HG03354 (cell line): Measurements from ENCODE around the gene MPV17.
"Not testable (repeated sequence)": the region's sequence is repeated elsewhere in the genome, so short reads cannot be mapped to it uniquely, and the experiment has no call there.

Experiments used
- ATAC-seq: cut with Tn5 transposase; IDR thresholded peaks from one replicate; pipeline ENCODE4 v1.9.1; 2021; ENCODE audit warnings: mild to moderate bottlenecking; ENCODE audit not compliant: unreplicated experiment, poor library complexity, severe bottlenecking

Gene MPV17

DNA sequence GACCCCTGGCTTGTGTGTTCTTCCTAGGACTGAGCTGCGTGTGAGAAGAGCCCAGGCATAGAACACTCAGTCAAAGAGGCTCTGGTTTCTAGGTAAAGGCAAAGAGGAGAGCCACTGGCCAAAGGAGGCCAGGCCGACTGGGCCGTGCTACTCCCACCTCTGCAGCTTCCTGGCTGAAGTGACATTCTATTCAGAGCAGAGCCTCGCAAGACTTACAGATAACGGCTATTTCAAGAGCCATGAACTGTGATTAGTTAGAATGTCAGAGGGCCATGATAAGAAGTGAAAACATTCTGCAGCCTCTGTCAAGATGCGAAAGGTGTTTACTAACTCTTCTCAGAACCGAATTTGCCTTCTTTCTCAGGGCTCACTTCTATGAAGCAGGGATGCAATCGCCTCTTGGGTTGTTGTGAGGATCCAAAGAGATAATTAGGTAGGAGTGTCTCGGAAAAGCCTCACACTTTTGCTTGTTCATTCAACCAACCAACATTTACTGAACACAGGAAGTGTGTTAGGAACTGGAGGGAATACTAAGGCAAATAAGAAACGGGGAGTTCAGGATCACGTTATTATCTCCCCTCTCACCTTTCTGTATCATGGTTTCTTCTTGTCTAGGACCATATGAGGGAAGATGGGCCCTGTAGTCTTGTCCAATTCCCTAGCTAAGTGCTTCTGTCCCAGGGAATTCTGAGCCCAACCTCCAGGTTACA lies 51.1 kb downstream of the MPV17 start:
- no peak for ATAC-seq

GRCh38 chr2:27270670-27271069 lies 52.2 kb downstream of the MPV17 start:
- ATAC-seq: no peak

DNA sequence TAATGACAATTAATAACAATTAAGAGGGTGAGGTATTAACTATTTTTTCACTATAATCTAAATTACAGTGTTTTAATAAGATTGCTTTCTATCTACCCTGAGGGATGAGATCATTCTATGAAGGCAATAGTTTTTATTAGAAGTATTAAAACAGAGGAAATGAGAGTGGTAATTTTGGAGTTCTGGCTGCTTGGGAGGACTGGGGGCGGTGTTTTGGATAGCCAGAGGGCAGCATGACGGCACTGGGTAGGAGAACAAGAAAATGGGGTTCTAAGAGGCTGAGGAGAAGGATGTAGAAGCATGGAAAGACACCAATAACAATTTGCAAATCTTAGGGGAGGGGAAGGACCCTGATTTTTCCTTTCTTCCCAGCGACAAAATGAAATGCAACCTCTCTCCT lies 52.8 kb downstream of the MPV17 start:
- no peak for ATAC-seq

GRCh38 chr2:27268296-27268695 lies 54.6 kb downstream of the MPV17 start:
- ATAC-seq: not testable (repeated sequence)

DNA sequence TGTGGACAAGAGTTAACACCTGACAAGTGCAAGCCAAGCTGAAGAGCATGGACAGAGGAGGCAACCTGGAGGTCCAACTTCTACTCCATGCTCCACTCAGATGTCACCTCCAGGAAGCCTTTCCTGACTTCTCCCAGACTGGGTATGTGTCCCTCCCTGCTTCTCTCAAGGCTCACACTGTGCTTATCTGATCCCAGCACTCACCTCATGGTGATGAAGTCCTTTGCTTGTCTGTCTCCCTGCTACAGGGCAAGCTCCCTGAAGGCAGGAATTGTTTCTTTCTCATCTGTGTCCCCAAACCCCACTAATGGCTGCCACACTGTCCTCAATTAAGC lies 57.4 kb downstream of the MPV17 start:
- no peak for ATAC-seq

- no peak for ATAC-seq
These were observed 58.0 kb downstream of the MPV17 start for GRCh38 chr2:27264753-27265535.

- no peak for ATAC-seq
These were observed 58.6 kb downstream of the MPV17 start for GRCh38 chr2:27264253-27264752.

DNA sequence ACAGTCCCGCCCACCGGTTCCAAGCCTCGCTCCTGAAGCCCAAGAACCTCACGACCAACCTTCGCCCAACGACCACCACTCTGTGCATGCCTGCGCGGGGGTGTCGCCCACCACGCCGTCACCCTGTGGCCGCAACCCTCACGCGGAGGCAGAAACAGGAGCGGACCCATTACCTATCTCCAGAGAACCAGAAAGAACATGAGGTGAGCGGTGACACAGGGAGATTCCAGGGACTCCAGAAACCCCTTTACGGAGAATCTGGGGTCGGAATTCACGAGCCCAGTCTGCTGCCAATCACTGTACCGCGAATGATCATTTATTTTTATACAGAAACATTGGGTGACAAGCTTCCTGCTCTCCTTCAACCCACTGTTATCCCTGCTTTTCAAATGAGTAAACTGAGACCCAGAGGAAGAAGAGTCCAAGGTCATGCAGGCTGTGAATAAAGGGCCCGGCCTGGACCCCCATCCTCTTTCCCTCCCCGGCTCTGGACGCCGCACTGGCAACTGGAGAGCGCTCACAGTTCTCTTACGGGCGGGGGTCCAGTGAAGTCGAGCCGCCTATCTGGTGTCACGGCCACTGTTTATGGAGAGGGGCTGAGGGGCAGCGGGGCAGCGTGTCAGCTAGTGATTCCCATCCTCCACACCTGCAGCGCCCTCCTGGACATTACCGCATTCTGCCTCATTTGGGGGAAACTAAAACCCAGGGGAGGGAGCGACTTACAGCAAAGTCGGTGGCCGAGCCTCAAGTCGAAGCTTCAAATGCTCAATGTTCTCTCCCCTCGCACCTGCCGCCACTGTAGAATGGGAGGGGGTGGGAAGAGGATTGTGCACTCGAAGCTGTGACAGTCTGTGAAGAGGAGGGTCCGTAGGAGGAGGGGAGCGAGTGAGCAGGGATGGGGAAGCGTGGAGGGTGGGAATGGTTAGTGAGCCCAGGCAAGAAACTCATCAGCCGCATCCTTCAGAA lies 59.3 kb downstream of the MPV17 start:
- ATAC-seq: no peak

DNA sequence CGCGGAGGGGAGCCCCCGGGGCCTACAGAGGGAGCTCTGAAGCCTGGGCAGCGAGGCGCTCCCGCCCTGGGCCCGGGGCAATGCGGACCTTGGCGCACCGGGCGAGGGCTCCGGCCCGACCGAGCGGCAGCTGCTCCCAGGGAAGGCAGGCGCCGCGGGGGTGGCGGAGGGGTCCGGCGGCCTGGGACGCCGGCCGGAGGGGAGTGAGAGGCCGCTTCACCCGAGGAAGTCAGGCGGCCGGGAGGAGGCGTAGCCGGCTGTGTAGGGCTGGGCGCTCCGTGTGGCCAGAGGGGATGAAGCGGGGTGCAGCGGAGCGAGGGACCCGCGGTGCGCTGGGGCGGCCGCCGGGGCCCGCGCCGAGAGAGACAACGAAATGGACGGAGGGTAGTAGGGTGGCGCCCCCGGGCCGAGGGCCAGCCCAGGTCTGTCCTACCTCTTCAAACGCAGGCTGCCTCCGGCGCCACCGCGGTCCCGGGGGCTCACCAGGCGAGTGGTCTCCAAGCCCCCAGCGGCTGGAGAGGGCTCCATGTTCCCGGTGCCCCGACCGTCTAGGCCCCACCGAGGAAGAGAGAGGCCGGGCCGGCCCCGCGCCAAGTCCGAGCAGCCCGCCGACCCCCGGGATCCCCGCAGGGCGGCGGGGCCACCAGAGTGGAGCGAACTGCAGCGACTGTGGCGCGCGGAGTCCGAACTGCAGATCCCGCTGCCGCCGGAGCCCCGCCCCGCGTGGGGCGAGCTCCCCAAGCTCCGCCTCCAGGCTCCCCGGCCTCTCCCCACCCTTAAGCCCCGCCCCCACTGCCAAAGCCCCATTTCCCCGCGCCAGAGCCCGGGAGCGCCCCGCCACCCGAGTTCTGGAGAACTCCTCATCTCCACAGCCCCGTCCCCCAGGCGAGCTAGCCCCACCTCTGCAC lies 60.3 kb downstream of the MPV17 start, which contains the start of gene SLC30A3:
TSS of gene SLC30A3 (minus strand) at position 669 of the 908 bp plus-strand sequence. CDS start at position 528, 141 bp downstream.
- no peak for ATAC-seq

DNA sequence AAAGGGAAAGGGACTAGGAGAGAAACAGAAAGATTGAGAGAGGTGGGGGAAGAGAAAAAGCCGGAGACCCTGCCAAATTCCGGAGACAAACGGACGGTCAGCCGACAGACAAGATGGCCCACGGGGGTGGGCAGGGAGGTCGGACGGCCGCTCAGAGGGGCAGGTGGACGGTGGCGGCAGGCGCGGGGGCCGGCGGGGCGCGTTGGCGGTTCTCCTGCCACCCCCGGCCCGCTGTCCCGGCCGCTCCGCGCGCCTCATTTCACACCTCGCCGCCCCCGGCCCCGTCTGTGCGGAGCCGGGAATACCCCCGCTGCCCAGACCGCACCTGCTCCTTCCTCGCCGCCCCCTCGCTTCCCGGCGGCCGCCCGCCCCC lies 61.0 kb downstream of the MPV17 start:
- ATAC-seq: no peak

DNA sequence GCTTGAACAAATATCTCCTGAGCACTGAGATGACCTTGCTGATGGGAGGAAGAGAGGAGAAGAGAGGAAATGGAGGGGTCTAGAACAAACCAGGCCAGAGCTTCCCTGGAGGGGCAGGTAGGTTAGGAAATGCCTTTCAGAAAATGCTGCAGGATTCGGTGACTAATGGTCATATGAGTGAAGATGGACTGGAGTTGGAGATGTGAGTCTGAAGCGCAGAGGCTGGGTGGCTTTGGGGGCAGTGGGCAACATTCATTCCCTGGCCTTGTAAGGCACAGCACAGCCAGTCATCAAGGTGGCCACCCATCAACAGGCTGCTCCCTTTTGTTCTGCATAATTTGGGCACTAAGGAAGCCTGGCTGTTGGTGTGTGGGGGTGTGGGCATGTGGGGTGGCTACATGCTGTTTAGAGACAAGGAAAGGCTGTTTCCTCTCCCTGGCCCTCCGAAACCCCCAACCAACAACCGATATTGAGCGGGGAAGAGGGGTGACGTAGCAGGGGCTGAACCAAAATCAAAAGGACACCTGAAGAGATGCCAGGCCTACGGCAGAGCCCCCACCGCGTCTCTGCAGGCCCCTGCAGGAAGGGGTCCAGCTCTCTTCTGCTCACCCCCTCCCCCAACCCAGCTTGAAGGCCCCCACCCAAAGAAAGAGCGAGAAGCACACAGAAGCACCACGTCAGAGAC lies 61.5 kb downstream of the MPV17 start:
- no peak for ATAC-seq
